GM23338 (cell line): ENCODE measurements around the gene SRSF11. TPM values are rescaled to one million over a fixed set of nuclear protein-coding genes. Genes with fewer than 3 reads are reported as not detected.

ENCODE experiments used
- ATAC-seq: fragments of 200-7000 bp; cut with Tn5 transposase; 3 replicates; pipeline ENCODE4 v1.9.1; 2020
- DNase-seq: peaks from one replicate; pipeline ENCODE4 v3.0.0-alpha.2; 2015; ENCODE audit warnings: low spot score
- H2AFZ ChIP-seq: fragments of 200-600 bp; sonication (generic); 2 replicates; pipeline ENCODE4 v1.8.0; 2016; ENCODE audit warnings: antibody characterized with exemption, mild to moderate bottlenecking, moderate library complexity
- H3F3A ChIP-seq: fragments of 200-600 bp; sonication (generic); replicated peaks from 2 replicates; pipeline ENCODE4 v1.8.0; 2017; ENCODE audit warnings: antibody characterized with exemption, mixed run types, low read depth
- H3K27ac ChIP-seq: fragments of 200-600 bp; sonication (generic); 2 replicates; pipeline ENCODE4 v1.6.1; 2016; ENCODE audit warnings: low read depth
- H3K27me3 ChIP-seq: fragments of 200-600 bp; sonication (generic); 2 replicates; pipeline ENCODE4 v1.8.0; 2016; ENCODE audit warnings: mild to moderate bottlenecking, mixed run types, moderate library complexity; ENCODE audit not compliant: insufficient read depth
- H3K36me3 ChIP-seq: fragments of 200-600 bp; sonication (generic); 2 replicates; pipeline ENCODE4 v1.8.0; 2016; ENCODE audit warnings: mild to moderate bottlenecking; ENCODE audit not compliant: insufficient read depth
- H3K4me1 ChIP-seq: fragments of 200-600 bp; sonication (generic); 2 replicates; pipeline ENCODE4 v1.8.0; 2016; ENCODE audit warnings: mild to moderate bottlenecking, moderate library complexity; ENCODE audit not compliant: insufficient read depth
- H3K4me2 ChIP-seq: fragments of 200-600 bp; sonication (generic); 2 replicates; pipeline ENCODE4 v1.7.1; 2017; ENCODE audit warnings: mixed run types
- H3K4me3 ChIP-seq: fragments of 200-600 bp; sonication (generic); 2 replicates; pipeline ENCODE4 v1.6.1; 2016; ENCODE audit warnings: mixed run types
- H3K79me2 ChIP-seq: fragments of 200-600 bp; sonication (generic); replicated peaks from 2 replicates; pipeline ENCODE4 v1.8.0; 2017; ENCODE audit warnings: mild to moderate bottlenecking; ENCODE audit not compliant: insufficient read depth
- H3K9me2 ChIP-seq: fragments of 200-600 bp; sonication (generic); 2 replicates; pipeline ENCODE4 v1.8.0; 2017; ENCODE audit not compliant: insufficient read depth
- H4K20me1 ChIP-seq: fragments of 200-600 bp; sonication (generic); replicated peaks from 2 replicates; pipeline ENCODE4 v1.8.0; 2017; ENCODE audit warnings: mild to moderate bottlenecking; ENCODE audit not compliant: insufficient read depth
- H3K27ac Mint-ChIP-seq: 2 replicates; pipeline ENCODE4 v1.8.0; 2020; ENCODE audit warnings: inconsistent platforms, mild to moderate bottlenecking, moderate library complexity, mixed read lengths
- H3K27me3 Mint-ChIP-seq: 3 replicates; pipeline ENCODE4 v1.8.0; 2022; ENCODE audit warnings: low read depth, mild to moderate bottlenecking, moderate library complexity, mixed read lengths, inconsistent platforms; ENCODE audit not compliant: insufficient read depth, poor library complexity
- H3K36me3 Mint-ChIP-seq: 3 replicates; pipeline ENCODE4 v1.8.0; 2021; ENCODE audit warnings: low read depth, mild to moderate bottlenecking, inconsistent platforms, moderate library complexity, mixed read lengths
- H3K4me1 Mint-ChIP-seq: 3 replicates; pipeline ENCODE4 v1.8.0; 2020; ENCODE audit warnings: mild to moderate bottlenecking, inconsistent platforms, mixed read lengths
- H3K4me3 Mint-ChIP-seq: 3 replicates; pipeline ENCODE4 v1.8.0; 2021; ENCODE audit warnings: moderate library complexity, mild to moderate bottlenecking, inconsistent platforms, mixed read lengths
- H3K9me3 Mint-ChIP-seq: 3 replicates; pipeline ENCODE4 v1.8.0; 2020; ENCODE audit warnings: moderate library complexity, mild to moderate bottlenecking, inconsistent platforms, mixed read lengths
- CREB1 ChIP-seq: fragments of 250-450 bp; sonication (Bioruptor Pico); IDR thresholded peaks from 2 replicates; pipeline ENCODE4 v1.5.0; 2020; ENCODE audit warnings: low read depth, mild to moderate bottlenecking, moderate library complexity
- CTCF ChIP-seq, 2 experiments: fragments of 200-600 bp in 1 of 2; sonication (generic) in 1 of 2; conservative IDR thresholded peaks; 2 replicates each; pipeline versions ENCODE4 v1.5.1 to v1.6.1; 2016 to 2017; ENCODE audit warnings: antibody characterized with exemption in 2 of 2, low read depth in 2 of 2, mild to moderate bottlenecking in 2 of 2, moderate library complexity in 1 of 2
- ETS1 ChIP-seq: IDR thresholded peaks from 2 replicates; pipeline ENCODE4 v1.6.1; 2016; ENCODE audit warnings: antibody characterized with exemption
- JUNB ChIP-seq: IDR thresholded peaks from one replicate; pipeline ENCODE4 v1.6.1; 2016; ENCODE audit warnings: antibody characterized with exemption; ENCODE audit not compliant: unreplicated experiment
- NANOG ChIP-seq: IDR thresholded peaks from 2 replicates; pipeline ENCODE4 v1.6.1; 2016; ENCODE audit warnings: antibody characterized with exemption, borderline replicate concordance
- POLR2AphosphoS5 ChIP-seq: IDR thresholded peaks from 2 replicates; pipeline ENCODE4 v1.6.1; 2016; ENCODE audit warnings: antibody characterized with exemption, low read depth
- REST ChIP-seq: IDR thresholded peaks from one replicate; pipeline ENCODE4 v1.6.1; 2018; ENCODE audit warnings: antibody characterized with exemption; ENCODE audit not compliant: unreplicated experiment
- STAT1 ChIP-seq: IDR thresholded peaks from one replicate; pipeline ENCODE4 v1.6.1; 2016; ENCODE audit warnings: antibody characterized with exemption; ENCODE audit not compliant: unreplicated experiment
- ZNF331 ChIP-seq: fragments of 250-450 bp; sonication (Bioruptor Pico); IDR thresholded peaks from 2 replicates; pipeline ENCODE4 v1.5.0; 2020; ENCODE audit warnings: low read depth, mild to moderate bottlenecking, moderate library complexity
- ZNF462 ChIP-seq: fragments of 250-450 bp; sonication (Bioruptor Pico); IDR thresholded peaks from 2 replicates; pipeline ENCODE4 v1.5.0; 2020; ENCODE audit warnings: mild to moderate bottlenecking, moderate library complexity
- polyA plus RNA-seq: library from polyadenylated mRNA; unstranded; fragments of >200 nt; fragmentation: Nextera tagmentation; extraction: Ambion mirVana; gene quantifications from 2 replicates; pipeline ENCODE4 v1.2.1, GENCODE V29; 2016
- total RNA-seq: library from RNA; depleted of rRNA; stranded (reverse); fragments of >200 nt; shearing (Covaris generic); gene quantifications from 2 replicates; pipeline ENCODE4 v1.2.3, GENCODE V29; 2014

Gene SRSF11
- total and polyA plus RNA-seq, 2 experiments from 2014 or later: 182 to 372 TPM

- no peak for TF ChIP-seq REST
- no peak for TF ChIP-seq NANOG
- TF ChIP-seq JUNB: no peak
- no peak for TF ChIP-seq POLR2AphosphoS5
- no peak for TF ChIP-seq STAT1
Observed at GRCh38 chr1:70205071-70205433, 16.1 kb upstream of the SRSF11 start (continued).

- 0 out of 4 replicates have a peak, but pooled peaks of 1 of the 2 experiments have one; percentile 11 for TF ChIP-seq CTCF (conservative IDR thresholded peaks at IDR 0.05; ENCODE audit: low read depth in 2 of 2)
- peak; percentile 99 for TF ChIP-seq CREB1 (CRISPR knock-in tag)
- no peak for TF ChIP-seq STAT1
- TF ChIP-seq ETS1: peak; percentile 80
- peak; percentile 84 for TF ChIP-seq POLR2AphosphoS5
- TF ChIP-seq NANOG: no peak
- no peak for TF ChIP-seq ZNF462 (CRISPR knock-in tag)
- no peak for TF ChIP-seq ZNF331 (CRISPR knock-in tag)
- Histone ChIP-seq H2AFZ (peak within 1 kb of the TSS; percentile 99), H3K36me3 (no peaks in the 10 kb centered on the region), H3K79me2 (peaks cover 98% of the 10 kb centered on the region), H4K20me1 (no peaks in the 10 kb centered on the region; the same call in 1 of the 2 replicates), H3F3A (no peaks in the 10 kb centered on the region), H3K9me2 (no peaks in the 10 kb centered on the region), H3K4me1 (peaks cover 8% of the 10 kb centered on the region), H3K27ac (peak within 1 kb of the TSS; percentile 87), H3K27me3 (no peaks in the 10 kb centered on the region), H3K4me2 (peak within 1 kb of the TSS; percentile 97), H3K4me3 (peak within 1 kb of the TSS; percentile 81)
- H3K9me3 Mint-ChIP-seq: no peaks in the 10 kb centered on the region
- H3K27ac Mint-ChIP-seq: peak within 1 kb of the TSS; percentile 99
- ATAC-seq (peak; percentile 94), DNase-seq (peak; percentile 98)
- peaks cover 4% of the 10 kb centered on the region; the same call in 1 of the 3 replicates for H3K36me3 Mint-ChIP-seq
- peaks cover 9% of the 10 kb centered on the region; the same call in 2 of the 3 replicates for H3K4me1 Mint-ChIP-seq
- peak within 1 kb of the TSS; percentile 96 for H3K4me3 Mint-ChIP-seq
- peaks cover 7% of the 10 kb centered on the region for H3K27me3 Mint-ChIP-seq
Observed at GRCh38 chr1:70205434-70206118, 15.6 kb upstream of the SRSF11 start, which contains the start of gene LRRC40. LRRC40 (minus strand) TSS chr1:70205579; CDS start chr1:70205540, 39 bp downstream.
